Neural progenitor cell (in vitro differentiated cells): ENCODE measurements around the gene CBFA2T3. TPM values are rescaled to one million over a fixed set of nuclear protein-coding genes. Genes with fewer than 3 reads are reported as not detected.

Source experiments
- DNase-seq: peaks from one replicate; pipeline ENCODE4 v3.0.0-alpha.2; 2016; ENCODE audit warnings: low spot score
- H2AFZ ChIP-seq: fragments of 200-600 bp; sonication (generic); replicated peaks from 2 replicates; pipeline ENCODE4 v1.6.1; 2016; ENCODE audit warnings: antibody characterized with exemption
- H3F3A ChIP-seq: fragments of 200-600 bp; sonication (generic); 2 replicates; pipeline ENCODE4 v1.6.1; 2016; ENCODE audit warnings: antibody characterized with exemption, low read depth
- H3K27ac ChIP-seq: fragments of 200-600 bp; sonication (generic); 2 replicates; pipeline ENCODE4 v1.5.1; 2016; ENCODE audit warnings: mild to moderate bottlenecking
- H3K27me3 ChIP-seq: fragments of 200-600 bp; sonication (generic); 2 replicates; pipeline ENCODE4 v1.6.1; 2016; ENCODE audit warnings: mild to moderate bottlenecking, moderate library complexity
- H3K36me3 ChIP-seq: fragments of 200-600 bp; sonication (generic); 2 replicates; pipeline ENCODE4 v1.5.1; 2016
- H3K4me1 ChIP-seq: fragments of 200-600 bp; sonication (generic); 2 replicates; pipeline ENCODE4 v1.6.1; 2016; ENCODE audit warnings: mixed run types
- H3K4me2 ChIP-seq: fragments of 200-600 bp; sonication (generic); 2 replicates; pipeline ENCODE4 v1.6.1; 2016
- H3K4me3 ChIP-seq: fragments of 200-600 bp; sonication (generic); 2 replicates; pipeline ENCODE4 v1.5.1; 2016
- H3K79me2 ChIP-seq: fragments of 200-600 bp; sonication (generic); 2 replicates; pipeline ENCODE4 v1.6.1; 2016; ENCODE audit warnings: low read depth
- H3K9ac ChIP-seq: fragments of 200-600 bp; sonication (generic); 2 replicates; pipeline ENCODE4 v1.6.1; 2016
- H3K9me3 ChIP-seq: fragments of 200-600 bp; sonication (generic); 2 replicates; pipeline ENCODE4 v1.5.1; 2016; ENCODE audit warnings: low read depth
- H4K20me1 ChIP-seq: fragments of 200-600 bp; sonication (generic); 2 replicates; pipeline ENCODE4 v1.6.1; 2016; ENCODE audit warnings: low read depth
- H3K27ac Mint-ChIP-seq: 3 replicates; pipeline ENCODE4 v1.8.0; 2021; ENCODE audit warnings: mixed read lengths
- H3K27me3 Mint-ChIP-seq: 2 replicates; pipeline ENCODE4 v1.8.0; 2022; ENCODE audit warnings: low read depth, mild to moderate bottlenecking, inconsistent platforms, moderate library complexity, mixed read lengths; ENCODE audit not compliant: insufficient read depth
- H3K36me3 Mint-ChIP-seq: 3 replicates; pipeline ENCODE4 v1.8.0; 2021; ENCODE audit warnings: mixed read lengths
- H3K4me1 Mint-ChIP-seq: 3 replicates; pipeline ENCODE4 v1.8.0; 2021; ENCODE audit warnings: mixed read lengths
- H3K4me3 Mint-ChIP-seq: 3 replicates; pipeline ENCODE4 v1.8.0; 2021; ENCODE audit warnings: mild to moderate bottlenecking, moderate library complexity, mixed read lengths
- H3K9me3 Mint-ChIP-seq: 3 replicates; pipeline ENCODE4 v1.8.0; 2020; ENCODE audit warnings: mixed read lengths
- CTCF ChIP-seq: fragments of 200-600 bp; sonication (generic); IDR thresholded peaks from 2 replicates; pipeline ENCODE4 v1.5.1; 2017; ENCODE audit warnings: antibody characterized with exemption, mild to moderate bottlenecking
- EZH2 ChIP-seq: fragments of 200-600 bp; sonication (generic); IDR thresholded peaks from 2 replicates; pipeline ENCODE4 v1.6.1; 2017; ENCODE audit warnings: antibody characterized with exemption, mild to moderate bottlenecking, moderate library complexity
- EZH2phosphoT487 ChIP-seq: fragments of 200-600 bp; sonication (generic); IDR thresholded peaks from 2 replicates; pipeline ENCODE4 v1.6.1; 2017; ENCODE audit warnings: antibody characterized with exemption
- total RNA-seq: library from RNA; depleted of rRNA; stranded (reverse); fragments of >200 nt; gene quantifications from 2 replicates; pipeline ENCODE4 v1.2.3, GENCODE V29; 2015; ENCODE audit warnings: low replicate concordance

Gene CBFA2T3
- total RNA-seq, 1 donor from 2014 or later = 0.22 TPM

- H3K4me3 Mint-ChIP-seq = no peak overlapping the region
These were observed 36.1 kb upstream of the CBFA2T3 start for GRCh38 chr16:89013111-89013510.

GRCh38 chr16:89012622-89012995 is 35.6 kb upstream of the CBFA2T3 start:
- Histone ChIP-seq H3K27ac (no peak overlapping the region), H3F3A (no peaks in the 10 kb centered on the region), H3K9ac (no peak overlapping the region), H3K4me1 (no peaks in the 10 kb centered on the region), H4K20me1 (no peaks in the 10 kb centered on the region), H3K79me2 (no peaks in the 10 kb centered on the region), H3K9me3 (no peaks in the 10 kb centered on the region), H2AFZ (no peak overlapping the region), H3K27me3 (peaks cover under 1% of the 10 kb centered on the region), H3K4me3 (no peak overlapping the region), H3K36me3 (no peaks in the 10 kb centered on the region), H3K4me2 (no peak overlapping the region)
- DNase-seq = no peak
- H3K27me3 Mint-ChIP-seq = peaks cover 15% of the 10 kb centered on the region
- H3K9me3 Mint-ChIP-seq = peaks cover 6% of the 10 kb centered on the region
- H3K4me3 Mint-ChIP-seq = no peak overlapping the region
- peaks cover 3% of the 10 kb centered on the region for H3K4me1 Mint-ChIP-seq
- no peaks in the 10 kb centered on the region for H3K36me3 Mint-ChIP-seq
- no peak overlapping the region for H3K27ac Mint-ChIP-seq
- TF ChIP-seq EZH2 (no peak), EZH2phosphoT487 (no peak), CTCF (no peak)

More at GRCh38 chr16:89013111-89013510, 36.1 kb upstream of the CBFA2T3 start:
- no peak for DNase-seq
- no peaks in the 10 kb centered on the region for H3K79me2 ChIP-seq
- H3K4me1 ChIP-seq = no peaks in the 10 kb centered on the region
- peaks cover 6% of the 10 kb centered on the region for H3K4me1 Mint-ChIP-seq
- no peaks in the 10 kb centered on the region for H3F3A ChIP-seq
- H3K9ac ChIP-seq = no peak overlapping the region
- no peaks in the 10 kb centered on the region for H3K36me3 ChIP-seq
- H3K4me2 ChIP-seq = no peak overlapping the region
- H3K27ac Mint-ChIP-seq = no peak overlapping the region
- no peak overlapping the region for H2AFZ ChIP-seq
- peaks cover 6% of the 10 kb centered on the region for H3K9me3 Mint-ChIP-seq
- TF ChIP-seq EZH2 (no peak), CTCF (no peak), EZH2phosphoT487 (no peak)
- H3K27me3 ChIP-seq = no peaks in the 10 kb centered on the region
- H3K4me3 ChIP-seq = no peak overlapping the region
- no peak overlapping the region for H3K27ac ChIP-seq
- H3K36me3 Mint-ChIP-seq = no peaks in the 10 kb centered on the region
- peaks cover 15% of the 10 kb centered on the region for H3K27me3 Mint-ChIP-seq
- no peaks in the 10 kb centered on the region for H4K20me1 ChIP-seq
- no peaks in the 10 kb centered on the region for H3K9me3 ChIP-seq

- no peaks in the 10 kb centered on the region for H3K36me3 ChIP-seq
- H3K36me3 Mint-ChIP-seq = no peaks in the 10 kb centered on the region
- H3K4me3 Mint-ChIP-seq = no peak overlapping the region
- no peak overlapping the region for H3K4me3 ChIP-seq
- H3K4me2 ChIP-seq = no peak overlapping the region
- no peaks in the 10 kb centered on the region for H3K79me2 ChIP-seq
- H3F3A ChIP-seq = no peaks in the 10 kb centered on the region
- peaks cover 6% of the 10 kb centered on the region for H3K9me3 Mint-ChIP-seq
- H3K27ac Mint-ChIP-seq = no peak overlapping the region
- no peak for DNase-seq
- no peaks in the 10 kb centered on the region for H4K20me1 ChIP-seq
- peaks cover 3% of the 10 kb centered on the region for H3K4me1 Mint-ChIP-seq
- H3K27ac ChIP-seq = no peak overlapping the region
- peaks cover 17% of the 10 kb centered on the region for H3K27me3 Mint-ChIP-seq
- no peak overlapping the region for H2AFZ ChIP-seq
- peaks cover 5% of the 10 kb centered on the region for H3K27me3 ChIP-seq
- TF ChIP-seq CTCF = no peak
- no peak for TF ChIP-seq EZH2
- no peak for TF ChIP-seq EZH2phosphoT487
- no peak overlapping the region for H3K9ac ChIP-seq
- no peaks in the 10 kb centered on the region for H3K9me3 ChIP-seq
- H3K4me1 ChIP-seq = no peaks in the 10 kb centered on the region
These were observed 35.1 kb upstream of the CBFA2T3 start for GRCh38 chr16:89011909-89012621.
